G401.6 (cell line): ENCODE measurements around the gene OTOF.
"Not testable (repeated sequence)": the region's sequence is repeated elsewhere in the genome, so short reads cannot be mapped to it uniquely, and the experiment has no call there.

Experiments used
- FAIRE-seq: peaks from 2 replicates; lab custom pipeline; 2012; peaks lifted over from hg19 to GRCh38; lab: Jason Lieb, UNC

OTOF gene

DNA sequence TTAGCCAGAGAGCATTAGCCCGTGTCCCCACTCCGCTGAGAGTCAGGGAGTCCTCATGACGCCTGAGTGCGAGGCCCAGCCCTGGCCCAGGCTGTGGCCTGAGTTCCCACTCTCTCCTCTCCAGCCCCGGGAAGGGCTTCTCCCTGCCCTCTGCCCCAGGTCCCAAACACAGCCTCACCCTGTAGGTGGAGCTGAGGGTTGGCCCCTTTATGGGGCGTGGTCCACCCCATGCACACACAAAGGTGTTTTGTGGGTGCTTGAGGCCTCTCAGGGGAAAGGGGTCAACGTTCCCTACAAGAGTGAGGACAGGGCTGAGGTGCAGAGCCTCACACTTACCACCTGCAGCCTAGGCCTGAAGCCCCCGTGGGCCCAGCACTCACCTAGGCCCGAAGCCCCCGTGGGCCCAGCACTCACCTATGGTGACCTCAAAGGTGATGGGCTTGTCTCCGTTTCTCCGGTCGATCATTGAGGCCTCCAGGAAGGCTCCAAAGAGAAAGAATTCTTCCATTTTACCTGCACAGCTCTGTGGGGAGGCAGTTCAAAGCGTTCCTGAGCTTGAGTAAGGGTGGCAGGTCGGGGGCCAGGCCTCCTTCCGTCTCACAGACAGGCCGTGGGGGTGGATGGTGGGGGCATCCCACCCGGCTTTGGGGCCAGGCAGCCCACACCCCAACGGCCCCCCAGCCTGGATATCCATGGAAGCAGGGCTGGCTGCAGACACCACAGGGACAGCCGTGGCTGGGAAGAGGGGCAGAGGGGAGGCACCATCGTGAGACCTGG is 2.1 kb upstream of the OTOF start:
- no peak for FAIRE-seq

DNA sequence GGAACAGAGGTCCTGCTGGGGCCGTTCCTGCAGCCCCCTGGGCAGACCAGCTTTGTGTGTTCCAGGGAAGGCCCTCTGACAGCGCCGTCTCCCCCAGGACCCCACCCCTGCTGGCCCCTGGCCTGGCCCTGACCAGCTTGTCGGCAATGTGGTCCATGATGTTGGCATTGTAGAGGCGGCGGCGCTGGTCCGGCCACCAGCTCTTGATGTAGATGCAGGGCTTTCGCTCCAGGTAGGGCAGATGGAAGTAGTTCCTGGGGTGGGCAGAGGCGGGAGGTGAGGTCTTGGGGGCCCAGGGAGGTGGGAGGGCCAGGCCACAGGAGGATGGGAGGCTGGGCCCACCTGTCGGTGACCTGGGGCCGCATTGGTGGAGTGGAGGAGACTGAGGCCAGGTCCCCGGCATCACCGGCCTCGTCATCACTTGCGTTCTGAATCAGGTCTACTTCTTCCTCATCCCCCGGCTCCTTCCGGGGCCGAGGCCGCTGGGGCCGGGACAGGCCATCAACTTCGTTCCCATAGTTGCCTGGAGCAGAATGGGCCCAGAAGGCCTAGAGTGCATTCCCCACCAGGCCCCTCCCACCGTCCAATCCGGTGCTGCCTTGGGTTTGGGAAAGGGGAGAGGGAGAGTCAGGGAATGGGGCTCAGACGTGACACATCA is 1.3 kb upstream of the OTOF start:
- FAIRE-seq: no peak

DNA sequence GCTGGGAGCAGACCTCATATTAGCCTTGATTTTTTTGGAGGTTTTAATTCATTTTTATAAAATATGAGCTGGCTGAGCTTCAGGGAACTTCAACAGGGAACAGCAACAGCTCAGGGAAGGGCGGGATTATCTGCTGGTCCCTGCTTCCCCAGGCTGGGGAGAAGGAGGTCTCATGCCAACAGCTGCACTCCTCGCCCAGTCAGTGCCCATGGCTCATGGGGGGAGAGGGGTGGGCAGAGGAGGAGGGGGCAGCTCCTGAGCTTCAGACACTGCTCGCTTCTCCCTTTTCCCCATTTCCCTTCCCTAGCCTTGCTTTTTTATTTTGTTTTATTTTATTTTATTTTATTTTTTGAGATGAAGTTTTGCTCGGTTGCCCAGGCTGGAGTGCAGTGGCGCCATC is 442 bp upstream of the OTOF start:
- FAIRE-seq: no peak

DNA sequence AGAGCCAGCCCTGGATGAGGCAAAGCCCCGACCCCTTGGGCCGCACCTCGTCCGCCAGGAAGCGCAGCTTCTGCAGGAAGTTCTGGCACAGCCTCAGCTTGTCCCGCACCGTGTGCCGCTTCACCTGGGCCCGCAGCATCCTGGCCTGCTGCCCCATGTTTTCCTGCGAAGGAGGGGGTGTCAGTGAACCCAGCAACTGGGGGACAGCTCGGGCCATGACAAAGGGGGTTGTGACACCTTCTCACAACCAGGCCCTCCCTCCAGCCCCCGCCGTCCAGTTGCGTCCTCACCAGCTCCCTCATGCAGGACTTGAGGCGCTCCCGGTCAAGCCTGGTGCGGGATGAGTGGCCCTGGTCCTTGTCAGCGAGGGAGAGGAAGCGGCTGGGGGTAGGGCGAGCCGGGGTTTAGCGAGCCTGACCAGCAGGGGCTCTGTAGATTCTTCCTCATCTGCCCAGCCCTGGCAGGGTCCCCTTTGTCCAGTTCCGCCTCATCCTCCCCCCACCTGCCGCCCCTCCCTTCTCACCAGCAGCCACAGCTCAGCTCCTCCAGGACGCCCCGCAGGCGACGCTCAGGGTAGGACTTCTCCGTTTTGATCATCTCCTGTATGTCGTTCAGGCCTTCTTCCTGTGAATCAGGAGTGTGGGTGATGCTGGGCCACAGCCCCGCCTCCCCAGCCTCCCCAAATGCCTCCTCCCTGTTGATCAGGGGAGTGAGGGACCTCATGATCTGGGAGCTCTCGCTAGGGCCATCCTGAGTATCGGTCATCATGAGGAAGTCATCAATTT is 606 bp downstream of the OTOF start:
- no peak for FAIRE-seq

DNA sequence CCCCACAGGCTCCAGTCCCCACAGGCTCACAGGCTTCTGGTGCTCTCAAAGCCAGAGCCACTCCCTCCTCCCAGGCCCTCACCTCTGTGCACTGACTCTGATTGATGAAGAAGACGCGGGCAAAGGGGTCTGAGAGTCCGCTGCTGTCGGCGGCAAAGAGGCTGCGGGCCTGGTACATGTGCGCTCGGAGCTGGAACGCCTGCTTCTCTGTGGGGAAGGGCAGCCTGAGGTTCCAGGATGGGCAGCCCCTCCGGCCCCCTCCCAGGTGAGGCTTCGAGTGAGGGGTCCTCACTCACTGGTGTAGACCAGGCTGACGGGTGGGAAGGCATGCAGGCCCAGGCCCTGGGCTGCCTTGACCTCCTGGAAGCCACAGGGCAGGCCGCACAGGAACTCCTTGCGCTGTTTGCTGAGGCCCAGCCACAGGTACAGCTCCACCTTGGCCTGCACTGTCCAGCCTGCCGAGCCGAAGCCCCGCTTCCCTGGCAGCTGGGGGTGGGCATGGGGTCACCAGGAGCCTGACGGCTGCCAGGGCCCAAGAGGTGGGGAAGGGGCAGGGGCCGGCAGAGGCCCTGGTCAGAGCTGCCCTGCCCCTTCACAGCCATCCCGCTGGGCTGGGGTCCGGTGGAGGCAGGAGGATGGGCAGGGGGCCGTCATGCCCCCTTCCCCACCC is 2.0 kb downstream of the OTOF start:
- FAIRE-seq: no peak

DNA sequence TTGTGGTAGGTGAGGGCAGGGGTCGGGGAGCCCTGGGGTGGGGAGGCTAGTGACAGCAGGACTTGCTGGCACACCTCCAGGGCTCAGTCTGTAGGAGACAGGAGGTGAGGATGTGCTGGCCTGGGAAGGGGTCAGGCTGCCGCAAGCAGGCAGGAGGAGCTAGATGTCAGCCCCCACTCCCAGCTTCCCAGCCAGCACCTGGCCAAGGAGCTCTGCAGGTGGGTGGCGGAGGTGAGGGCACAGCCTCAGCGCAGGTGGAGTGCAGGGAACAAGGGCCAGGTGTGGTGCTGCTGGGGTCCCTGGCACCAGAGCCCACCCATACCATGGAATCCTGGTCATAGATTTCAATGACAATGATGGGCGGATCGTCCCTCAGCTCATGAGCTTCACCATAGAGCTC is 2.9 kb downstream of the OTOF start:
- no peak for FAIRE-seq

DNA sequence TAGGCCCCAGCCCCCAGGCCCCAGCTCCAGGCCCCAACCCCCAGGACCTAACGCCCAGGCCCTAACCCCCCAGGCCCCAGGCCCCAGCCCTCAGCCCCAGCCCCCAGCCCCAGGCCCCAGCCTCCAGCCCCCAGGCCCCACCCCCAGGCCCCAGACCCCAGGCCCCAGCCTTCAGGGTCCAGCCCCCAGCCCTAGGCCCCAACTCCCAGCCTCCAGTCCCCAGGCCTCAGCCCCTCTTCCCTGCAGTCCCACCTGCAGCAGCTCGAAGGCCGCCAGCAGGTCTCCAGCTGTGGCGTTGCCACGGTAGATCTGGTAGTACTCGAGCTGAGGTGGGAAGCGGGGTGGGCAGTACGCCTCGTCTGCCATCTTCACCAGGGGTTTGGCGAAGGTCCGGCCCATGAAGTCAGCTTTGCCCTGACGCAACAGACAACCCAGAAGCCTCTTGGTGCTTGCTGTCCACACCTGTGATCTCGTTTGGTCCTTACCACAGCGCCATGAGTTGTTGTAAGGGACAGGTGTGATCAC is 3.6 kb downstream of the OTOF start:
- no peak for FAIRE-seq

DNA sequence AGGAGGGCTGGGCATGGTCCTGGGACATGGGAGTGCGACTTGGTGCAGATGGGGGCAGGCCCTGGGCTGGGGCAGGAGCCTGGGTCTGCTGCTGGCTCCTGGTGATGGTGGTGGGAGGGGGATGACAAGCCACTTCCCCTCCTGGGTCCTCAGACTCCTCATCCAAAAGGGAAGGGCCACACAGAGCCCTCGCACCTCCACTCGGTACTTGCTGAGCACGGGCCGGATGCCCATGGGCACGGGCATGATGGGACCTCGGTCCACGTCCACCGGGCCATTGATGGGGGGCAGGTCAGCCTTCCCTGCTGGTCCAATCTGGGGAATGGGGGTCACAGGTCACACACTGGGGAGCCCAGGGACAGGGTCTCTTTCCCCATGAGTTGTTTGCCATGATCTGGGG is 4.1 kb downstream of the OTOF start:
- FAIRE-seq: no peak

DNA sequence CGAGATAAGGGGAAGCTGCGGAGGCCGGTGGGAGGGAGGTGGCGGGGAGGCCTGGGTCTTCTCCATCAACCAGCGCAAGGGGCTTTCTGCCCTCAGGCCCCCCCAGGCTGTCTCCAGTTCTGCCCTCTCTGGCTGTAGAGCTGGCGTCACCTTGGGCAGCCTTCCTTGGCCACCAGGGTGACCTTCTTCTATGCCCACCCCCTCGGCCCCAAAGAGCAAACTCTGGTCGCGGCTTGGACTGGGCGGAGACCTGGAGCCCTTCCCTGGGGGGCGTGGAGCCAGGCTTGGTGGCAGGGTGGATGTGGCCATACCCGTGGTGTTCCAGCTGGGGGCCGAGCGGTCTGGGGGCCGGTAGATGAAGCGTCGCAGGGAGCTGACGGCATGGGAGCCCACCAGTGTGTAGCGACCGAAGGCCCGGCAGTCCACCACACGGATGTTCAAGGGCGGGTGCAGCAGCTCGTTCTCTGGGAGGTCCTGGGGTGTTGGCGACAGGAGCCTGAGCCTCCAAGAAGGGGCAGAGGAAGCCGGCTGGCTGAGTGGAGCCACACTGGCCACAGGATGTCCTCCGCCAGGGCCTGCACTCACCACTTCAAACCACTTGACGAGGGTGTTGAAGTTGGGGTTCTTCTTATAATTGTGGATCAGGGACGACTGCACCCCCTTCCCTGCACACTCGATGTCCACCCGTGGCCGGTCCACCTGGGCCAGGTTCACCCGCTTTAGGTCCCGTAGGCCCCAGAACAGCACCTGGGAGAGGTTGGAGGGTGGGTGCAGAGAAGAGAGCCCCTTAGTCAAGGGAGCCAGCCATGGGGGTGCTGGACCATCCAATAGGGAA is 4.9 kb downstream of the OTOF start:
- no peak for FAIRE-seq

DNA sequence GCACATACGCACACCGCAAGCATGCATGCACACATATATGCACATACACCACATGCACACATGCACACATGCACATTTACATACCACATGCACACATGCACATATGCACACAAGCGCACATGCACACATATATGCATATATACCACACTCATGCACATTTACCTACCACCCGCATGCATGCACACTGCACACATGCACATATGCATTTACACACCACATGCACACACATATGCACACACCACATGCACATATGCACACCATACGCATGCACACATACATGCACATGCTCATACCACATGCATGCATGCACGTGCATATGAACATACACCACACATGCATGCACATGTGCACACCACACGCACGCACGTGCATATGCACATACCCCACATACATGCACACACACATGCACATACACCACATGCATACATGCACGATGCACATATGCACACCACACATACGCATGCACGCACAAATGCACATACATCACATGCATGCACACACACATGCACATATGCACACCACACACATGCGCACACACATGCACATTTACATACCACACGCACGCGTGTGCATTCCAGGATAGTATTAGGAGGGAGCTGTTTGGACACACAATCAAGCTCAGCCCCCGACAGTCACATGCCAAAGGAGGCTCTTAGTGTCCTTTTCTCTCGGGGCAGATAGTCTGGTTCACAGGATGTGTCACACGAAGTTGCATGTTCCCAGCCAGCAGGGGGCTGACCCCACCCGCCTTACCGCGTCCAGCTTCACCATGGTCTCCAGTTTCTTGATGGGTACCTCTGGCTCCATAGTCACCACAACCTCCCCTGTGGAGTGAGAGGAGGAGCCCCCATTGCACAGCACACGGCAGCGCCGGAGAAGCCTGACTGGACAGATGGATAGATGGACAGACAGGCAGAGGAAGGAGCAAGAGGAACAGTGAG is 5.9 kb downstream of the OTOF start:
- FAIRE-seq: no peak

DNA sequence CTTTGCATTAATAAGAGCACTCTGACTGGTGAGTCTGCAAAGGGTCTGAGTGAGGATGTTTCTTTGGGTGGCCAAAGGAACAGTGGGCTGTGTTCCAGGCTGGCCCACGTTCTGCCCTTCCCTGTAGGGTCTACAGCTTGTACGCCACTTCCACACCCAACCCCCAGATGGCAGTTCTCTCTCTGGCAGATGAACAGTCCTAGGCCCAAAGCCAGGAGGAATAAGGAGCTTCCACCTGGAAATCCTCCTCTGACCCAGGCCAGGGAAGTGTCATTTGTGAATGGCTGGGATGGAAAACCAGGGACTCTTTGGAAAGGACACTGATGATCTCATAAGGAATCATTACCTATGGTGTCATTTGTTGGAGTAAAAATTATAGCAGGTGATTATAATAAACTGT is 6.6 kb downstream of the OTOF start:
- FAIRE-seq: no peak

DNA sequence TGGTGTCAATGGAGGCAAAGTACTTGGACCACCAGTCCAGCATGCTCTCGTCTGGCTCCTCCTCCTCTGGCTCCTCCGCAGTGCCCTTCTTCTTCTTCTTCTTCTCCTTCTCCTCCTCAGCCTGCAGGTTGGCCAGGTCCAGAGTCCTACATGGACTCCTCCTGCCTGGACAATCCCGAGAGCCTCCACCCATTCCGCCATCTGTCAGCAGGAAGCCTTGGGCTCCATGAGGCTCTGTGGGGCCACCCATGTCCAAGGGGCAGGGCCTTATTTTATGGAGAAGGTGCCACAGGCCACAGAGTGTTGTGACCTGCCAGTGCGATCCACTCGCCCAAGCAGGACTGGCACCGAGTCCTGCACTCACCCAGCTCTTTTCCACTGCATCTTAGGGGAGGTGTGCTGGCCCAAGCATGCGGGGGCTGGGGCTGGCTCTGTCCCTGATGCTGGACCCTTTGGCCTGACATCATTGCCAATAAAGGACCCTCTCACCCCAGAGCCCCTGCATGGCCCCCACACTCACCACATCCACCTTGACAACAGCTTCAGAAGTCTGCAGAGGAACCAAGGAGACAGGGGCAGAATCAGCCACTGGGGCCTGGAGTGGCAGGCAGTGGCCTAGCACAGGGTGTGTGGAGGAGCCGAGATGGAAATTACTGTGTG is 7.2 kb downstream of the OTOF start:
- no peak for FAIRE-seq

DNA sequence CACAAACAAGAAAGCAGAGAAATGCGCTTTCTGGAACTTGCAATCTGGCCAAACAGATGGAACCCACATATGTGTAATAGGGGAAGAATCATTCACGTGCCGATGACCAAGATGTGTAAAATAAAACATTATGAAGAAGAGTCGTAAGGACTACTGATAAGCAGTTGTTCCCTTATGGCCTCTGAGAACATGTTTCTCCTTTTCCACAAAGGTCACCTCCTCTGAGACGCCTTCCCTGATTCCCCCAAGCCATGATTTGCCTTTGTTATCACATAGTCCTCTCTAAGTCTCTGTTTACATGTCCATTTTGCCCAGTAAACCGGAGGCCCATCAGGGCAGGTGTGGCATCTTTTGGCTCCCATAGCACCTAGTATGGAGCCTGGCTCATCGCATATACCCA is 8.0 kb downstream of the OTOF start:
- no peak for FAIRE-seq

DNA sequence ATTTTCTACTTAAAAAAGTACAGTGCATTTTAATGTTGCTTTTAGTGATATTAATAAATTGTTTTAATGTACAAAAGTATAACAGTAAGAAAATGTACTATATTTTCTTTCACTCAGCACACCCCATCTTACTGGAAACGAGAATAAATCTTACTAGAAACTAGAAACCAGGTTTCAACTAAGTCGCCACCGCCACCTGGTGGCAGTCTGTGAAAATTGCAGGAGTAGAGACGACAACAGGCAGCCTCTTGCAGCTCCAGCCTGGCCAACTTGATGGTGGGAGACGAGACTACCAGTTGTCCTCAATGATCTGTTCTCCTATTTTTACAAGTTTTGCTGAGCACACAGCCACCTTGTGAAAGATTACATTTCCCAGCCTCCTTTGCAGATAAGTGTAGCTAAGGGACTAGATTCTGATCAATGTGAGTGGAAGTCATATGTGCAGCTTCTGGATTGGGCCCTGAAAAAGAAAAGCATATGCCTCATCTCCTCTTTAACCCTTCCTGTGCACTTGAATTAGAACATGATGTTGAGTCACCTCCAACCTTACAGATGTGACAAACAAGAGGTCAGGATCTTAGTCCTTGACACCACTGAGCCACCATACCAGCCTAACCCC is 8.7 kb downstream of the OTOF start:
- FAIRE-seq: peak; percentile 96

DNA sequence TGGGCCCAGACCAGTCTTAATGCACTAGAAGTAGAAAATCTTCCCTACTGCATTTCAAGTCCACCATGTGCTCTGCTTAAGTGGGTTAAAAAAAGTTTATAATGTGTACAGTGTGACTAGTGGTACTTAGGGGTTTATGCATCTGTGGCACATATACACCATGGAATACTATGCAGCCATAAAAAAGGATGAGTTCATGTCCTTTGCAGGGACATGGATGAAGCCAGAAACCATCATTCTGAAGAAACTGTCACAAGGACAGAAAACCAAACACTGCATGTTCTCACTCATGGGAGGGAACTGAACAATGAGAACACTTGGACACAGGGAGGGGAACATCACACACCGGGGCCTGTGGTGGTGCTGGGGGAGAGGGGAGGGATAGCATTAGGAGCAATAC is 9.4 kb downstream of the OTOF start:
- not testable (repeated sequence) for FAIRE-seq

DNA sequence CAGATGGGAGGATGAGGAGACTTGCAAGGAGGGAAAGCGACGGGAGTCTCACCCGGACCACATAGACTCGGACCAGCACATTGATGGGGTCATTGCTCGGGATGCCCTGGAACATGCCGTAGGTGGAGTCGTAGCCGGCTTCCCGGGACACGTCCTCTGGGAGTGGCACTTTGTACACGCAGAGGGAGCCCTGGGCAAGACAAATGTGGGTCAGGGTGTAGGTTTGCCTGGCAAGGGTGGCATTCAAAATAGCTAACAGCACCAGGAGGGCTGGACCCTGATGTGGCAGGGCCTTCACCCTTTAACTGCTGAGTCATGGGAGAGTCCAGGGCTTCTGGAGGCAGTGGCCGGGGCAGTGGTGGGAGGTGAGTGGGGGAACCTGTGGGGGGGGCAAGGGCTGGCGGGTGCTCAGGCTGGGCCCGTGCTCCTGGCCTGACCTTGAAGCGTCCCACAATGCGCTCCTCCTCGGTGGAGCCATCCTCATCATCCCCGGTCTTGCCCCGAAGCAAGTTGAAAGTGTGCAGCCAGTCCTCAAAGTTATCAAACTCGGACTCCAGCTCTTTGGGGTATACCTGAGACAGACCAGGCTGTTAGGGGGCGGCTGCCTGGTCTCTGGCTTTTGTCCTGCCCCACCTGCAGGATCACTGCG is 11.1 kb downstream of the OTOF start:
- no peak for FAIRE-seq

DNA sequence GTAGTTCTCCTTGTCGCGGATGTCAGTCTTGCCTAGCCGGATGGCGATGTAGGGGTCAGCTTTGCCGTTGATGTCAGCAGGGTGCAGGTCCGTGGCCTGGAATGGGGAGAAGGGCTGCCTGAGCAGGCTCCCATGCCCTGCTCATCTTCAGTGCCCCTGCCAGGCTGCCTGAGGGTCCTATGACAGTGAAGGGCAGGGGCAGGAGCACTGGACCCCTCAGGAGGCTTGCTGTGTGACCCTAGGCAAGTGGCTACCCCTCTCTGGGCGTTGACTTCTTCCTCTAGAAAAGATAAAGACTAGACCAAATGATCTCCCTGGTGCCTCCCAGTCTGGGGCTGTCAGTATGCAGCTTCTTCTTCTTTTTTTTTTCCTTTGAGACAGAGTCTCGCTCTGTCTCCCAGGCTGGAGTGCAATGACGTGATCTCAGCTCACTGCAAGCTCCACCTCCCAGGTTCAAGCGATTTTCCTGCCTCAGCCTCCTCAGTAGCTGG is 11.9 kb downstream of the OTOF start:
- FAIRE-seq: no peak

DNA sequence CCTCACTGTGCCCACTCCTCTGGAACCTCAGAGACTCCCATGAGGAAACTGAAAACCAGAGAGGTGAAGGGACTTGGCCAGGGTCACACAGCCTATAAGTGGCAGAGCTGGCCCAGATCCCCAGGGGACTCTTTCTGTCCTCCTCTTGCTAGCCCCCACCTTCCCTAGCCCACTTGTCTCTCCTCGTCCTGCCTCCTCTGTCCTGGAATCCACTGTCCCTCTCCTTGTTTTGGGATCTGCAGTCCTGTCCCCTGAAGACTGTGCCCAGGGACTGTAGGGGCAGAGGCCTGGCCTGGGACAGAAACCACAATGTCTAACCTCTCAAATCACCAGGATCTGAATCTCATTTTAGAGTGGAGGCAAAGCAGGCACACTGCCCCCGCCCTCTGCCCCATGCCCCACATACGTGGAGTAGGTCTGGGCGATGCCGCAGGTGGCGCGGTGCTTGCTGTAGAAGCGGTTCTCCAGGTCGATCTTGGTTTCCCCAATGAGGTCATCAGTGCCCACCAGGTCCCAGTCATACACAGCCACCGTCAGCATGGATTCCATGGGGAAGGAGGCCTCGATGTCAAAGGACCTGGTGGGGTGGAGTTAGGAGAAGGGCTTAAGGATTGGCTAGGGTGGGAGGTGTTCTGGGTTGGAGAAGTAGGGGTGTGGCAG is 12.5 kb downstream of the OTOF start:
- no peak for FAIRE-seq
